Heart left ventricle (tissue), 13 donors: ENCODE measurements around the gene SH3BP4.

Source experiments
- CTCF ChIP-seq, 12 donors: fragments of 200-600 bp; sonication (generic) in 4 of 12; IDR thresholded peaks; one replicate each; pipeline versions ENCODE4 v1.5.0 to v1.8.0; 2018 to 2022; ENCODE audit warnings: antibody characterized with exemption in 12 of 12, mild to moderate bottlenecking in 5 of 12
- POLR2A ChIP-seq, 2 donors: fragments of 450-650 bp; IDR thresholded peaks; one replicate each; pipeline ENCODE4 v1.6.1; 2017; ENCODE audit warnings: antibody characterized with exemption in 2 of 2, mild to moderate bottlenecking in 2 of 2, moderate library complexity in 2 of 2
- donor health status: ischemic (EF 13 %, LVEDD 7.1; RV severe dilation, severe dysfunction).
- donor health status: DM: no; HTN: yes; CAD: no.
- donor health status: DM: no; HTN: no; CAD: no.
- donor health status: ischemic (EF 25% LVEDD 6.9; RV normal size, moderate dysfunction).
- donor health status: ischemic (EF 25% LVEDD 5.7; RV mildly dilated, moderate dysfunction).
- donor health status: ischemic (EF 35%, LVEDD 5.7; RV mildly dilated, moderate dysfunction).
- donor health status: nonischemic (EF 11% LVEDD 7.7; RV severe dilation, severe dysfunction).
- donor health status: DM: yes; HTN: yes; CAD: no.
- donor health status: PGD.
- donor health status: ischemic (EF 29% LVEDD 5.4; RV normal size, mild dysfunction).
- donor health status: nonischemic (EF 23%, LVEDD 6.1; RV moderate dilation, normal function).

- no peak for TF ChIP-seq CTCF (IDR thresholded peaks at IDR 0.05)
- TF ChIP-seq POLR2A (IDR thresholded peaks at IDR 0.05) = no peak
Observed at GRCh38 chr2:235054919-235055318, 103.1 kb downstream of the SH3BP4 start.
